ENCODE measurements around the gene EBPL. TPM values are rescaled to one million over a fixed set of nuclear protein-coding genes. Genes with fewer than 3 reads are reported as not detected.

The EBPL gene
- total and polyA plus RNA-seq, 2 experiments from 2014 or later: 75.1 to 104 TPM

- peak in 1 of 2 donors; percentile 12 for DNase-seq (ENCODE audit: low read depth in 1 of 2, low spot score in 1 of 2)
- Histone ChIP-seq H3K27ac (no peak overlapping the region), H3K9me3 (ENCODE audit: low read depth) (no peaks in the 10 kb centered on the region), H3K36me3 (peaks cover 3% of the 10 kb centered on the region), H3K4me3 (no peak overlapping the region), H3K27me3 (no peaks in the 10 kb centered on the region), H3K4me1 (ENCODE audit: low read depth) (no peaks in the 10 kb centered on the region)
- no peak for TF ChIP-seq CTCF (IDR thresholded peaks at IDR 0.05; ENCODE audit: low read depth, low read length)
These were observed 9.3 kb downstream of the EBPL start for GRCh38 chr13:49681842-49682435.

- DNase-seq (ENCODE audit: low read depth in 1 of 2, low spot score in 1 of 2): peak in 1 of 2 donors; percentile 30
- Histone ChIP-seq H3K4me3 (no peak overlapping the region), H3K27ac (no peak overlapping the region), H3K9me3 (ENCODE audit: low read depth) (no peaks in the 10 kb centered on the region), H3K27me3 (no peaks in the 10 kb centered on the region), H3K36me3 (no peaks in the 10 kb centered on the region), H3K4me1 (ENCODE audit: low read depth) (no peaks in the 10 kb centered on the region)
- peak; percentile 13 for TF ChIP-seq CTCF (IDR thresholded peaks at IDR 0.05; ENCODE audit: low read depth, low read length)
These were observed 12.0 kb downstream of the EBPL start for GRCh38 chr13:49679246-49679645.

- Histone ChIP-seq H3K36me3 (no peaks in the 10 kb centered on the region), H3K9me3 (ENCODE audit: low read depth) (no peaks in the 10 kb centered on the region), H3K27ac (no peak overlapping the region), H3K27me3 (no peaks in the 10 kb centered on the region), H3K4me3 (no peak overlapping the region), H3K4me1 (ENCODE audit: low read depth) (no peaks in the 10 kb centered on the region)
- no peak for DNase-seq (ENCODE audit: low read depth in 1 of 2, low spot score in 1 of 2)
- TF ChIP-seq CTCF (IDR thresholded peaks at IDR 0.05; ENCODE audit: low read depth, low read length): no peak
These were observed 12.9 kb downstream of the EBPL start for GRCh38 chr13:49678191-49678914.

- Histone ChIP-seq H3K27me3 (no peaks in the 10 kb centered on the region), H3K9me3 (ENCODE audit: low read depth) (no peaks in the 10 kb centered on the region), H3K36me3 (no peaks in the 10 kb centered on the region), H3K4me1 (ENCODE audit: low read depth) (no peaks in the 10 kb centered on the region), H3K4me3 (no peak overlapping the region), H3K27ac (no peak overlapping the region)
- TF ChIP-seq CTCF (IDR thresholded peaks at IDR 0.05; ENCODE audit: low read depth, low read length): no peak
- DNase-seq (ENCODE audit: low read depth in 1 of 2, low spot score in 1 of 2): no peak
These were observed 14.5 kb downstream of the EBPL start for GRCh38 chr13:49676581-49677298.

GRCh38 chr13:49670828-49671227 is 20.5 kb downstream of the EBPL start:
- no peaks in the 10 kb centered on the region for H3K4me1 ChIP-seq (ENCODE audit: low read depth)
- TF ChIP-seq CTCF (IDR thresholded peaks at IDR 0.05; ENCODE audit: low read depth, low read length): no peak
- H3K9me3 ChIP-seq (ENCODE audit: low read depth): no peaks in the 10 kb centered on the region
- no peak overlapping the region for H3K27ac ChIP-seq
- H3K36me3 ChIP-seq: peaks cover 8% of the 10 kb centered on the region
- H3K27me3 ChIP-seq: no peaks in the 10 kb centered on the region
- H3K4me3 ChIP-seq: no peak overlapping the region
- DNase-seq (ENCODE audit: low read depth in 1 of 2, low spot score in 1 of 2): no peak

Measured in cardiac muscle cell (in vitro differentiated cells and primary cell).